Peyer's patch (tissue), 4 donors: ENCODE results near the gene CDC26.
"Not testable (repeated sequence)": the region's sequence is repeated elsewhere in the genome, so short reads cannot be mapped to it uniquely, and the experiment has no call there.

ENCODE experiments used
- CTCF ChIP-seq, 6 experiments: fragments of 450-650 bp in 4 of 6; fragments of 200-600 bp in 2 of 6; sonication (generic) in 1 of 6; IDR thresholded peaks; one replicate each; pipeline ENCODE4 v1.5.1; 2017 to 2019; ENCODE audit warnings: antibody characterized with exemption in 6 of 6, mild to moderate bottlenecking in 3 of 6, moderate library complexity in 1 of 6
- POLR2A ChIP-seq, 2 donors: fragments of 450-650 bp; IDR thresholded peaks; one replicate each; pipeline ENCODE4 v1.5.1; 2017; ENCODE audit warnings: antibody characterized with exemption in 2 of 2, mild to moderate bottlenecking in 2 of 2, moderate library complexity in 2 of 2

GRCh38 chr9:113296247-113296646 is 20.9 kb upstream of the CDC26 start:
- TF ChIP-seq CTCF, POLR2A (IDR thresholded peaks at IDR 0.05): not testable (repeated sequence)
